ENCODE results near the gene CLEC17A.
"Not testable (repeated sequence)": the region's sequence is repeated elsewhere in the genome, so short reads cannot be mapped to it uniquely, and the experiment has no call there.

Gene CLEC17A

DNA sequence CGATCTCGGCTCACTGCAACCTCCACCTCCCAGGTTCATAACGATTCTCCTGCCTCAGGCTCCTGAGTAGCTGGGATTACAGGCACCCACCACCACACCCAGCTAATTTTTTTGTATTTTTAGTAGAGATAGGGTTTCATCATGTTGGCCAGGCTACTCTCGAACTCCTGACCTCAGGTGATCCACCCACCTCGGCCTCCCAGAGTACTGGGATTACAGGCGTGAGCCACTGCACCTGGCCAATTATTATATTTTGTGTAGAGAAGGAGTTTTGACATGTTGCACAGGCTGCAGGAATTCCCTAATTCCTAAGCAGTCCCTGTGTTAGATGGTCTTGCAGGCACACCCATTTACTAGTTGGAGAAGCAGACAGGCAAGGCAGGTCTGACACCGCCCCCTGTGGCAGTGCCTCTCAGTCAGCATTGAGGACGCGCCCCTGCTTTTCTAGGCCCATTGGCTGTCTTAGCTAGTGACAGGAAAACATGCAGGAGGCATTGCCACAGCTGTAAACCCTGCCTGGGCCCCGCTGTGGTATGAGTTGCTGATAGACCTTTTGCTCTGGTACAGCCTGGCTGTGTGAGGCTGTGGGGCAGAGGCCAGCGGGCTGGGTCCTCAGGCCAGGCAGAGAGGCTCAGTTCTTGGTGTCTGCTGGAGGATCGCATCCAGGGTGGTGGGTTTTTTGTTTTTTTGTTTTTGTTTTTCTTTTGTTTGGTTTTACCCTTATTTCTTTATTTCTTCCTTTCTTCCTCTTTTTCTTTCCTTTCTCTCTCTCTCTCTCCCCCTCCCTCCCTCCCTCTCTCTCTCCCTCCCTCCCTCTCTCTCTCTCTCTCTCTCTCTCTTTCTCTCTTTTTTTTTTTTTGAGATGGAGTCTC lies 31.5 kb upstream of the CLEC17A start:
- H3K4me1 ChIP-seq (ENCODE audit: control insufficient read depth, insufficient read depth, low read length): peaks cover 24% of the 10 kb centered on the region
- peak; percentile 52 for DNase-seq (ENCODE audit: low read depth)
- not testable (repeated sequence) for H3K9me3 ChIP-seq (ENCODE audit: control insufficient read depth, low read length); H3K4me3 ChIP-seq (ENCODE audit: low read length); H3K27me3 ChIP-seq (replicated peaks; ENCODE audit: control insufficient read depth, insufficient read depth, low read length)
- peak overlapping the region; percentile 21 for H3K9ac ChIP-seq (ENCODE audit: low read length)
- H3K36me3 ChIP-seq (ENCODE audit: control insufficient read depth, insufficient read depth, low read length, severe bottlenecking): peaks cover 21% of the 10 kb centered on the region

- peaks cover 21% of the 10 kb centered on the region for H3K36me3 ChIP-seq (ENCODE audit: control insufficient read depth, insufficient read depth, low read length, severe bottlenecking)
- not testable (repeated sequence) for H3K4me3 ChIP-seq (ENCODE audit: low read length); DNase-seq (ENCODE audit: low read depth); H3K27me3 ChIP-seq (replicated peaks; ENCODE audit: control insufficient read depth, insufficient read depth, low read length); H3K9me3 ChIP-seq (ENCODE audit: control insufficient read depth, low read length)
- H3K9ac ChIP-seq (ENCODE audit: low read length): peak overlapping the region; percentile 51
- peaks cover 28% of the 10 kb centered on the region for H3K4me1 ChIP-seq (ENCODE audit: control insufficient read depth, insufficient read depth, low read length)
Measured at GRCh38 chr19:14552006-14552360, 30.9 kb upstream of the CLEC17A start.

- H3K27me3 ChIP-seq (replicated peaks; ENCODE audit: control insufficient read depth, insufficient read depth, low read length): no peaks in the 10 kb centered on the region
- no peak for DNase-seq (ENCODE audit: low read depth)
- H3K9ac ChIP-seq (ENCODE audit: low read length): no peak overlapping the region
- H3K9me3 ChIP-seq (ENCODE audit: control insufficient read depth, low read length): no peaks in the 10 kb centered on the region
- peaks cover 28% of the 10 kb centered on the region for H3K4me1 ChIP-seq (ENCODE audit: control insufficient read depth, insufficient read depth, low read length)
- H3K4me3 ChIP-seq (ENCODE audit: low read length): no peak overlapping the region
- H3K36me3 ChIP-seq (ENCODE audit: control insufficient read depth, insufficient read depth, low read length, severe bottlenecking): peaks cover 18% of the 10 kb centered on the region
Measured at GRCh38 chr19:14553042-14553938, 29.6 kb upstream of the CLEC17A start.

DNA sequence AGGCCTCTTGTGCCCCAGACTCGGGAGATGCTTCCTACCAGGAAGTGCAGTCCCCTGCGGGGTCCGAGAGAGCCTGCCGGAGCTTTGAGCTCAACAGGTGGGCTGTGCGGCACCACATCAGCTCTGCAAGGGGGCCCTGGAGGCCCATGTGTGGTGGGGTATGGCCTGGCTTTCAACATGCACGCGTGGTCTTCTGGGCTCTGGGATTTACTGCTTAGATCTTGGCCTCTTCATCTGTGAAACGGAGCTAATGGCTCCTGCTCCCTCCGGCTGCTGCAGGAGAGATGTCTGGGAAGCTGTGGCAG lies 29.0 kb upstream of the CLEC17A start:
- peaks cover 28% of the 10 kb centered on the region for H3K4me1 ChIP-seq (ENCODE audit: control insufficient read depth, insufficient read depth, low read length)
- no peak for DNase-seq (ENCODE audit: low read depth)
- peaks cover 13% of the 10 kb centered on the region for H3K36me3 ChIP-seq (ENCODE audit: control insufficient read depth, insufficient read depth, low read length, severe bottlenecking)
- H3K4me3 ChIP-seq (ENCODE audit: low read length): no peak overlapping the region
- H3K9me3 ChIP-seq (ENCODE audit: control insufficient read depth, low read length): no peaks in the 10 kb centered on the region
- no peak overlapping the region for H3K9ac ChIP-seq (ENCODE audit: low read length)
- H3K27me3 ChIP-seq (replicated peaks; ENCODE audit: control insufficient read depth, insufficient read depth, low read length): no peaks in the 10 kb centered on the region

DNA sequence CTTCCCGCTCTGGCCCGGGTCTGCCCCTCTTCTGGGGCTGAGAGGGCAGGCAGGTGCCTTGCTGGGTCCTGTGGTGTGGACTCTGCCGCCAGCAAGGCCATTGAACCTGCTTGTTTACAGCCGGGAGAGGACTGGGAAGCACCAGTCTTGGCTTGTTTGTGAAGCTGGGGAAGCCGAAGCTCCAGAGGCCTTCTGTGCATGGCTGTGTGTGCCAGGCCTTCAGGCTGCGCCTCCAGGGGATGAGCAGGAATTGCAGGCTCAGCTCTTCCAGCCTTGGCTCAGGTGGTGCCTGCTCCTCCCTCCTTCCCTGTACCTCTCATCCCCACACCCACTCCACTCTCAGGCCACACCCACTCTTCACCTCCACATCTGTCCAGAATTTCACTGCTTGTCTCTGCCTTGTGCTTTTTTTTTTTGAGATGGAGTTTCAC lies 28.5 kb upstream of the CLEC17A start:
- H3K36me3 ChIP-seq (ENCODE audit: control insufficient read depth, insufficient read depth, low read length, severe bottlenecking): peaks cover 9% of the 10 kb centered on the region
- H3K9me3 ChIP-seq (ENCODE audit: control insufficient read depth, low read length): no peaks in the 10 kb centered on the region
- no peak for DNase-seq (ENCODE audit: low read depth)
- peaks cover 28% of the 10 kb centered on the region for H3K4me1 ChIP-seq (ENCODE audit: control insufficient read depth, insufficient read depth, low read length)
- H3K27me3 ChIP-seq (replicated peaks; ENCODE audit: control insufficient read depth, insufficient read depth, low read length): no peaks in the 10 kb centered on the region
- no peak overlapping the region for H3K4me3 ChIP-seq (ENCODE audit: low read length)
- no peak overlapping the region for H3K9ac ChIP-seq (ENCODE audit: low read length)

DNA sequence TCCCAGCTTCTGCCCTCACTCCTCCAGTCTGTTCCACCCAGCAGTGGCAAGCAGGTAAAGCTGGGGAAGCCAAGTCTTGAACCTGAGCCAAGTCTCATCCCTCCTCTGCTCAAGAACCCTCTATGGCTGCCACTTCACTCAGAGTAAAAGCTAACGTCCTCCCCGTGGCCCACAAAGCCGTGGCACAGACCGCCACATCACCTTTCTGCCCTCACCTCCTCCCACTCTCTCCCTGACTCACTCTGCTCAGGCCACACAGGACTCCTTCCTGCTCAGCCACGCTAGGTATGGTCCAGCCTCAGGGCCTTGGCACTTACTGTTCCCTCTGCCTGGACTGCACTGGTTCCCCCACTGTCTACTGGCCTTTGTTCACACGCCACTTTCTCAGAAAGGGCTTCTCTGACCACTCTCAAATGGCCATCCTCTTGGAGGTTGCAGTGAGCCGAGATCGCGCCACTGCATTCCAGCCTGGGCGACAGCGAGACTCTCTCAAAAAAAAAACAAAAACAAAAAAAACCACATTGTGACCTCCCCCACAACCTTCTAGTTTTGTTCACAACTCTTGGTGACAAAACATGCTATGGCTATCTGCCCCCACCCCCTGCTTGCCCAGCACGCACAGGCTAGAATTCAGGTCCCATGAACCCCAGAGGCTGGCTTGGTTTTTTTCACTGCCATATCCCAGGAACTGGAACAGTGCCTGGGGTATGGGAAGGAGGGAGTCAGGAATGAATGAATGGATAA lies 26.8 kb upstream of the CLEC17A start:
- peaks cover 32% of the 10 kb centered on the region for H3K4me1 ChIP-seq (ENCODE audit: control insufficient read depth, insufficient read depth, low read length)
- no peaks in the 10 kb centered on the region for H3K9me3 ChIP-seq (ENCODE audit: control insufficient read depth, low read length)
- DNase-seq (ENCODE audit: low read depth): no peak
- peak overlapping the region; percentile 36 for H3K4me3 ChIP-seq (ENCODE audit: low read length)
- no peaks in the 10 kb centered on the region for H3K27me3 ChIP-seq (replicated peaks; ENCODE audit: control insufficient read depth, insufficient read depth, low read length)
- no peaks in the 10 kb centered on the region for H3K36me3 ChIP-seq (ENCODE audit: control insufficient read depth, insufficient read depth, low read length, severe bottlenecking)
- H3K9ac ChIP-seq (ENCODE audit: low read length): peak overlapping the region; percentile 48

- Histone ChIP-seq H3K9ac (ENCODE audit: low read length) (peak overlapping the region; percentile 48), H3K36me3 (ENCODE audit: control insufficient read depth, insufficient read depth, low read length, severe bottlenecking) (no peaks in the 10 kb centered on the region), H3K4me3 (ENCODE audit: low read length) (peak overlapping the region; percentile 36), H3K9me3 (ENCODE audit: control insufficient read depth, low read length) (no peaks in the 10 kb centered on the region), H3K4me1 (ENCODE audit: control insufficient read depth, insufficient read depth, low read length) (peaks cover 33% of the 10 kb centered on the region), H3K27me3 (replicated peaks; ENCODE audit: control insufficient read depth, insufficient read depth, low read length) (no peaks in the 10 kb centered on the region)
- peak; percentile 89 for DNase-seq (ENCODE audit: low read depth)
Measured at GRCh38 chr19:14556662-14557188, 26.2 kb upstream of the CLEC17A start.

DNA sequence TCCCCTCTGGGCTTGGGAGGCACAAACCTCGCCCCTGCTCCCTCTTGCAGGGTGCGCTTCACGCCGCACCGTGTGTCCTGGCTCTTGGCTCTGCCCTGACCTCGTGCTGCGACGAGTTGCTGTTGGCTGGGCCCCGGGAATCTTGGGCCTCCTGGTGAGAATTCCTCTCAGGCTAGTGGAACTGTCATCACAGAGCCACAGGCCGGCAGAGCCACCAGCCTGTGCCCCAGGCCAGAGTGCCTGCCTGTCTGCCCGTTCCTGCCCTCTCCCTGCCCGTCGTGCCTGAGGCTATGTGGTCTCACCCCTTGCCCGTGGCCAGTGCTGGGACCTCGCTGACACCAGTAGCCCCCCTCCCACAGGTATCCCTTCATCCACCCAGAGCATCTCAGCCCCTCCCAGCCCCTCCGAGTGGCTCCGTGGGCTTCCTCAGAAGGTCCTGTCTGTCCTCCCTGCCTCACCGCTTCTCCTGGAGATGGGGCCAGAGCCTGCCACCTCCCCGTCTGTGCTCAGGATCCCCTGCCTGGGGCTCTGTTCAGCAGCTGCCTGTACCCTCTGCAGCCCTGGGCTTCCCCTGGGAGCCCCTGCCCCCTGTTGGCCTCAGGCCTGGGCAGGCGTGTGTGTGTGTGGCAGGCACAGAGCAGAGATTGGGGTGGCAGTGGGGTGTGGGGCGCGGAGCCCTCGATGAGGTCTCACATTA lies 24.4 kb upstream of the CLEC17A start:
- no peaks in the 10 kb centered on the region for H3K9me3 ChIP-seq (ENCODE audit: control insufficient read depth, low read length)
- no peak overlapping the region for H3K4me3 ChIP-seq (ENCODE audit: low read length)
- no peak for DNase-seq (ENCODE audit: low read depth)
- peaks cover 3% of the 10 kb centered on the region for H3K36me3 ChIP-seq (ENCODE audit: control insufficient read depth, insufficient read depth, low read length, severe bottlenecking)
- no peak overlapping the region for H3K9ac ChIP-seq (ENCODE audit: low read length)
- peaks cover 35% of the 10 kb centered on the region for H3K4me1 ChIP-seq (ENCODE audit: control insufficient read depth, insufficient read depth, low read length)
- H3K27me3 ChIP-seq (replicated peaks; ENCODE audit: control insufficient read depth, insufficient read depth, low read length): no peaks in the 10 kb centered on the region

DNA sequence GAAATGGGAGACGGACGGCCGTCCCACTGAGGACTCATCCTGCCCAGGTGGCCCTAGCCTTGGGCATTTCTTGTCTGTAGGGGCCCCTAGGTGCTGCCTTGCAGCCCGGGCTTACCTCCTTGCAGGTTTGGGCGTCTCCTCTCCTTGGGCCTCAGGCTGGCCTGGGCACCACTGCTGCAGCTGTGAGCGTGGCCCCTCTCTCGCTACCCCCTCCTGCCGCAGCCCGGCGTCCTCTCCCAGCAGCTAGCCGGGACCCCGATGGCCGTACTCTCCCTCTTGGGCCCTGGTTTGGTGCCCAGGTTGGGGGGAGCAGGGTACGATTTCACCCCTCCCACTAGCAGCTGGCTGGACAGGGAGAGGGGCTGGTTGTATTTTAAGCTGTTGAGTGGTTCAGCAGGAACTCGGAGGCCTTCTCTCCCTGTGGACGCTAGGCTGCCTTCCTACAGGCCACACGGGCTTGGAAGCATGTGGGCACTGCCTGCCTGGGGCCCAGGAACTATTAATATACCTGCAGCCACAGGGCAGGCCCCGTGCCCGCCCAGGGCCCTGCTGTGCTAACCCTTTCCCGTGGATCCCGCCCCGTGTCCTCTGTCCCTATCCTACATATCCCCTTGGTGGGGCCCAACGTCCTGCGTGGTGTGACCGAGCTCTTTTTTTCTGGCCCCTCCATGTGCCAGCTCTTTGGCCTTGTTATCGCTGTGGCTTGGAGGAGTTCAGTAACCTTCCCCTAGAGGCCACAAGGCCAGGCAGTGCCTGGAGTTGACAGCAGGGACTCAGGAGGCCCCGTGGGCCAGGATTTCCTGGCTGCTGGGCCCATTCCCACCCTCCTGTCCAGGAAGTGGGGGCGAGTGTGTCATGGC lies 22.7 kb upstream of the CLEC17A start:
- DNase-seq (ENCODE audit: low read depth): no peak
- Histone ChIP-seq H3K36me3 (ENCODE audit: control insufficient read depth, insufficient read depth, low read length, severe bottlenecking) (peaks cover 12% of the 10 kb centered on the region), H3K9me3 (ENCODE audit: control insufficient read depth, low read length) (no peaks in the 10 kb centered on the region), H3K4me3 (ENCODE audit: low read length) (no peak overlapping the region), H3K27me3 (replicated peaks; ENCODE audit: control insufficient read depth, insufficient read depth, low read length) (no peaks in the 10 kb centered on the region), H3K9ac (ENCODE audit: low read length) (peak overlapping the region; percentile 79), H3K4me1 (ENCODE audit: control insufficient read depth, insufficient read depth, low read length) (peaks cover 35% of the 10 kb centered on the region)

DNA sequence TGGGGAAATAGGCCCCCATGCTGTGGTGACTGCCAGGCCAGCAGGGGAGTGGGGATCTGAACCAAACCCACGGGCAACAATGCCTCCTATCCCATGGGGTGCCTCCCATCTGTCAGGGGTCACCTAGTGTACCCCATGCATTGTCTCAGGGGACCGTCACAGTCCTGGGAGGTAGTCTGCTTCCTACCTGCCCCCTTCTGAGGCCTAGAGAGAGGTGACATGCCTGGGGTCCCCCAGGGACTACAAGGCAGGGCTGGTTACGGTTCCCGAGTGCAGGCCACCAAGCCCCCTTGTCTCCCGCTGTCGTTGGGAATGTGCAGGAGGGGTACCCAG lies 22.1 kb upstream of the CLEC17A start:
- H3K4me3 ChIP-seq (ENCODE audit: low read length): no peak overlapping the region
- peaks cover 35% of the 10 kb centered on the region for H3K4me1 ChIP-seq (ENCODE audit: control insufficient read depth, insufficient read depth, low read length)
- H3K27me3 ChIP-seq (replicated peaks; ENCODE audit: control insufficient read depth, insufficient read depth, low read length): no peaks in the 10 kb centered on the region
- H3K9ac ChIP-seq (ENCODE audit: low read length): peak overlapping the region; percentile 79
- DNase-seq (ENCODE audit: low read depth): no peak
- peaks cover 17% of the 10 kb centered on the region for H3K36me3 ChIP-seq (ENCODE audit: control insufficient read depth, insufficient read depth, low read length, severe bottlenecking)
- no peaks in the 10 kb centered on the region for H3K9me3 ChIP-seq (ENCODE audit: control insufficient read depth, low read length)

Data from adipocyte (in vitro differentiated cells).